Measurements from ENCODE around the gene FBXO11. TPM values are rescaled to one million over a fixed set of nuclear protein-coding genes. Genes with fewer than 3 reads are reported as not detected.

FBXO11 gene
- total and polyA plus RNA-seq, 10 of the 15 experiments (the other 5 are each of a cell fraction or from before 2014, with no cell fraction given) = 5.9 to 38.9 (median 22.5) TPM

GRCh38 chr2:47833516-47833968, 72.8 kb downstream of the FBXO11 start (continued):
- TF ChIP-seq TCF7 (IDR thresholded peaks at IDR 0.05; ENCODE audit: borderline replicate concordance) = peak; percentile 63; the same call in 1 of the 2 replicates
- TF ChIP-seq NFIC (IDR thresholded peaks at IDR 0.05; ENCODE audit: low read depth, low read length) = peak; percentile 97
- TF ChIP-seq FOXM1 (IDR thresholded peaks at IDR 0.05; ENCODE audit: low read depth, low read length) = peak; percentile 73; the same call in 1 of the 2 replicates
- no peak for TF ChIP-seq CHD1 (IDR thresholded peaks at IDR 0.05; ENCODE audit: low read depth, low read length)
- TF ChIP-seq ATF3 (IDR thresholded peaks at IDR 0.05; ENCODE audit: borderline replicate concordance, extremely low read depth, low read depth, low read length) = no peak
- no peak for TF ChIP-seq ELK1 (IDR thresholded peaks at IDR 0.05; ENCODE audit: low read depth, low read length)
- TF ChIP-seq SPI1 (IDR thresholded peaks at IDR 0.05; ENCODE audit: borderline replicate concordance, insufficient read depth, low read depth, low read length) = 0 out of 2 replicates have a peak, but pooled peaks have one; percentile 16
- 0 out of 2 replicates have a peak, but pooled peaks have one; percentile 57 for TF ChIP-seq HDAC2 (IDR thresholded peaks at IDR 0.05)
- TF ChIP-seq POLR2AphosphoS2 (IDR thresholded peaks at IDR 0.05; ENCODE audit: low read depth, low read length) = no peak
- TF ChIP-seq RELB (IDR thresholded peaks at IDR 0.05; ENCODE audit: low read depth) = peak; percentile 68
- TF ChIP-seq ETV6 (conservative IDR thresholded peaks at IDR 0.05 in 1 of 2, IDR thresholded peaks at IDR 0.05 in 1 of 2; ENCODE audit: borderline replicate concordance in 1 of 2, low read depth in 1 of 2) = no peak
- TF ChIP-seq WRNIP1 (IDR thresholded peaks at IDR 0.05; ENCODE audit: borderline replicate concordance, low read depth, low read length) = no peak
- TF ChIP-seq NR2F1 (conservative IDR thresholded peaks at IDR 0.05) = 0 out of 2 replicates have a peak, but pooled peaks have one; percentile 30
- 0 out of 2 replicates have a peak, but pooled peaks have one; percentile 25 for TF ChIP-seq MXI1 (IDR thresholded peaks at IDR 0.05; ENCODE audit: low read depth, low read length)
- TF ChIP-seq HCFC1 (IDR thresholded peaks at IDR 0.05; ENCODE audit: low read length) = no peak
- TF ChIP-seq NBN (IDR thresholded peaks at IDR 0.05) = peak; percentile 56
- peak; percentile 44; the same call in 1 of the 2 replicates for TF ChIP-seq CREM (IDR thresholded peaks at IDR 0.05; ENCODE audit: low read depth)
- peak; percentile 95 for TF ChIP-seq RUNX3 (IDR thresholded peaks at IDR 0.05; ENCODE audit: low read length)
- peak; percentile 99 for TF ChIP-seq TBL1XR1 (IDR thresholded peaks at IDR 0.05; ENCODE audit: low read depth, low read length)
- TF ChIP-seq YBX1 (IDR thresholded peaks at IDR 0.05) = no peak
- no peak for TF ChIP-seq TAF1 (IDR thresholded peaks at IDR 0.05; ENCODE audit: borderline replicate concordance, low read depth, low read length)
- no peak for TF ChIP-seq IRF5 (IDR thresholded peaks at IDR 0.05; ENCODE audit: borderline replicate concordance)
- TF ChIP-seq MEF2B (IDR thresholded peaks at IDR 0.05; ENCODE audit: partially characterized antibody, poor library complexity, severe bottlenecking) = peak; percentile 99
- peak; percentile 23; the same call in 1 of the 2 replicates for TF ChIP-seq MLLT1 (IDR thresholded peaks at IDR 0.05)
- TF ChIP-seq USF1 (IDR thresholded peaks at IDR 0.05; ENCODE audit: borderline replicate concordance, extremely low read length, insufficient read depth, low read depth, low read length) = no peak

Measured in GM12878 (cell line).